Left ventricle myocardium superior (tissue), 1 donor: ENCODE measurements around the gene THADA. TPM values are rescaled to one million over a fixed set of nuclear protein-coding genes. Genes with fewer than 3 reads are reported as not detected.

Experiments used
- ATAC-seq: fragments of 200-7000 bp; cut with Tn5 transposase; one replicate; pipeline ENCODE4 v1.9.1; 2020; ENCODE audit warnings: mild to moderate bottlenecking, moderate library complexity
- DNase-seq: peaks from one replicate; pipeline ENCODE4 v3.0.0-alpha.2; 2020
- intact Hi-C: fragments of 100-400 bp; cut with micrococcal nuclease; formaldehyde crosslinking; loops from one replicate; pipeline ENCODE4 v1.11.0; 2022
- total RNA-seq: library from RNA; stranded (reverse); fragmentation: NEBNext Ultra II Directional; extraction: Animal tissue kit (Norgen Biotek cat#: 25700); gene quantifications from one replicate; pipeline ENCODE4 v1.2.1, GENCODE V29; 2021
- donor health status: DM: no; HTN: yes; CAD: no; lungs with severe emphysema.

The THADA gene
- total RNA-seq, 1 donor from 2014 or later, result 12.1 TPM

GRCh38 chr2:43228321-43228751 lies 367.5 kb downstream of the THADA start:
- intact Hi-C loops, result loop anchor here (10.0 kb wide), 4 partner anchors 94 to 374 kb away; no protein-coding TSS in a partner anchor
- DNase-seq, result no peak
- ATAC-seq, result no peak

- DNase-seq (no peak), ATAC-seq (no peak)
- intact Hi-C loops, result loop anchor here (10.0 kb wide), 4 partner anchors 93 to 373 kb away; no protein-coding TSS in a partner anchor
Measured at GRCh38 chr2:43227830-43228281, 368.0 kb downstream of the THADA start.

GRCh38 chr2:43226955-43227829 lies 368.6 kb downstream of the THADA start:
- intact Hi-C loops, result loop anchor here (10.0 kb wide), 4 partner anchors 92 to 372 kb away; no protein-coding TSS in a partner anchor
- peak; percentile 97 for DNase-seq
- peak; percentile 78 for ATAC-seq

- intact Hi-C loops, result loop anchor here (10.0 kb wide), 4 partner anchors 92 to 372 kb away; no protein-coding TSS in a partner anchor
- DNase-seq (peak; percentile 99), ATAC-seq (peak; percentile 80)
Measured at GRCh38 chr2:43226558-43226954, 369.3 kb downstream of the THADA start, which contains the start of gene ZFP36L2. Gene ZFP36L2, minus strand, starts transcription at chr2:43226606. Its CDS starts 291 bp downstream, at chr2:43226315.

GRCh38 chr2:43225788-43226557 lies 369.9 kb downstream of the THADA start:
- DNase-seq (peak; percentile 80), ATAC-seq (peak; percentile 10)
- intact Hi-C loops, result loop anchor here (10.0 kb wide), 4 partner anchors 91 to 371 kb away; no protein-coding TSS in a partner anchor

GRCh38 chr2:43225093-43225787 lies 370.6 kb downstream of the THADA start:
- DNase-seq (peak; percentile 72), ATAC-seq (no peak)
- intact Hi-C loops, result loop anchor here (10.0 kb wide), 4 partner anchors 90 to 370 kb away; no protein-coding TSS in a partner anchor

- DNase-seq, result peak; percentile 64
- ATAC-seq, result no peak
- intact Hi-C loops, result loop anchor here (10.0 kb wide), 4 partner anchors 90 to 370 kb away; no protein-coding TSS in a partner anchor
Measured at GRCh38 chr2:43224571-43225092, 371.2 kb downstream of the THADA start.

- intact Hi-C loops, result loop anchor here (10.0 kb wide), 4 partner anchors 89 to 369 kb away; no protein-coding TSS in a partner anchor
- DNase-seq (peak; percentile 81), ATAC-seq (no peak)
Measured at GRCh38 chr2:43224131-43224570, 371.7 kb downstream of the THADA start.

- no peak for ATAC-seq
- intact Hi-C loops, result loop anchor here (10.0 kb wide), 4 partner anchors 89 to 369 kb away; no protein-coding TSS in a partner anchor
Measured at GRCh38 chr2:43223521-43224001, 372.3 kb downstream of the THADA start.

GRCh38 chr2:43222475-43223309 lies 373.1 kb downstream of the THADA start:
- intact Hi-C loops, result loop anchor here (10.0 kb wide), 4 partner anchors 88 to 368 kb away; no protein-coding TSS in a partner anchor
- DNase-seq, result no peak
- ATAC-seq, result no peak

More at GRCh38 chr2:43223521-43224001, 372.3 kb downstream of the THADA start:
- no peak for DNase-seq

- ATAC-seq (peak; percentile 27), DNase-seq (peak; percentile 91)
- intact Hi-C loops, result loop anchor here (10.0 kb wide), 4 partner anchors 87 to 367 kb away; no protein-coding TSS in a partner anchor
Measured at GRCh38 chr2:43221763-43222474, 373.9 kb downstream of the THADA start.

GRCh38 chr2:43221124-43221762 lies 374.6 kb downstream of the THADA start:
- DNase-seq, result peak; percentile 81
- ATAC-seq, result peak; percentile 22
- intact Hi-C loops, result loop anchor here (10.0 kb wide), 4 partner anchors 86 to 366 kb away; no protein-coding TSS in a partner anchor

GRCh38 chr2:43220760-43221123 lies 375.1 kb downstream of the THADA start:
- no peak for DNase-seq
- intact Hi-C loops, result loop anchor here (10.0 kb wide), 4 partner anchors 86 to 366 kb away; no protein-coding TSS in a partner anchor
- no peak for ATAC-seq

GRCh38 chr2:43220229-43220751 lies 375.5 kb downstream of the THADA start:
- intact Hi-C loops, result loop anchor here (10.0 kb wide), 4 partner anchors 85 to 365 kb away; no protein-coding TSS in a partner anchor
- ATAC-seq (no peak), DNase-seq (no peak)
